Panc1 (cell line): ENCODE measurements around the gene MYO7B.

Experiments
- POLR2AphosphoS5 ChIP-seq: IDR thresholded peaks from 2 replicates; pipeline ENCODE4 v1.6.1; 2012; ENCODE audit warnings: mild to moderate bottlenecking, low read depth, low read length, moderate library complexity
- REST ChIP-seq, 2 experiments: IDR thresholded peaks; 2 replicates each; pipeline ENCODE4 v1.6.1; 2011 to 2012; ENCODE audit warnings: low read depth in 2 of 2, control low read depth in 1 of 2, low read length in 1 of 2, mild to moderate bottlenecking in 1 of 2, moderate library complexity in 1 of 2; ENCODE audit not compliant: insufficient read depth in 1 of 2
- SIN3A ChIP-seq: IDR thresholded peaks from 2 replicates; pipeline ENCODE4 v1.6.1; 2012; ENCODE audit warnings: low read depth, mild to moderate bottlenecking, low read length, moderate library complexity, borderline replicate concordance; ENCODE audit not compliant: insufficient read depth
- TCF7L2 ChIP-seq: IDR thresholded peaks from 2 replicates; pipeline ENCODE4 v1.6.1; 2011; ENCODE audit warnings: mild to moderate bottlenecking, low read depth, low read length, inconsistent platforms
- TF ChIP-seq, protein P1 (sequence below): fragments of 450-650 bp; IDR thresholded peaks from 2 replicates; pipeline ENCODE4 v1.5.1; 2017; ENCODE audit warnings: mild to moderate bottlenecking

DNA sequence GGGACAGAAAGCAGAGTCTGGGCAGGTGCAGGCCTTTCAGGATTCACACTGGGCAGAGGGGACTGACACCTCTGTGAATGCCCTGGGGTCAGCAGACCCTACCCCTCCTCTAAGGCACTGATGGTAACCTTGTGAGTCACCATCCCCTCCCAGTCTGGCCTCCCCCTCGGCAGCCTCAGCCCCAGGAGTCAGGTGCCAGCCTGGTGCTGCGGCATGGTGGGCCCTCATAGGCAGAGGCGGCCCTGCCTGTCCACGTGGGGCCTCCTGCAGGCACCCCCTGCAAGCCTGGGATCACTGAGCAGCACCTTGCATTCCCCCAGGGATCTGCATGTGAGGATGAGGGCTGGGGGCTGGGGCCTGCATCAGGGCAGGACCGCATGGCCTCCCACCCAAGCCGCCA is 105.7 kb downstream of the MYO7B start:
- TF ChIP-seq, protein P1, sequence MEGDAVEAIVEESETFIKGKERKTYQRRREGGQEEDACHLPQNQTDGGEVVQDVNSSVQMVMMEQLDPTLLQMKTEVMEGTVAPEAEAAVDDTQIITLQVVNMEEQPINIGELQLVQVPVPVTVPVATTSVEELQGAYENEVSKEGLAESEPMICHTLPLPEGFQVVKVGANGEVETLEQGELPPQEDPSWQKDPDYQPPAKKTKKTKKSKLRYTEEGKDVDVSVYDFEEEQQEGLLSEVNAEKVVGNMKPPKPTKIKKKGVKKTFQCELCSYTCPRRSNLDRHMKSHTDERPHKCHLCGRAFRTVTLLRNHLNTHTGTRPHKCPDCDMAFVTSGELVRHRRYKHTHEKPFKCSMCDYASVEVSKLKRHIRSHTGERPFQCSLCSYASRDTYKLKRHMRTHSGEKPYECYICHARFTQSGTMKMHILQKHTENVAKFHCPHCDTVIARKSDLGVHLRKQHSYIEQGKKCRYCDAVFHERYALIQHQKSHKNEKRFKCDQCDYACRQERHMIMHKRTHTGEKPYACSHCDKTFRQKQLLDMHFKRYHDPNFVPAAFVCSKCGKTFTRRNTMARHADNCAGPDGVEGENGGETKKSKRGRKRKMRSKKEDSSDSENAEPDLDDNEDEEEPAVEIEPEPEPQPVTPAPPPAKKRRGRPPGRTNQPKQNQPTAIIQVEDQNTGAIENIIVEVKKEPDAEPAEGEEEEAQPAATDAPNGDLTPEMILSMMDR: no peak
- TF ChIP-seq POLR2AphosphoS5 (no peak), REST (IDR thresholded peaks at IDR 0.05; ENCODE audit: insufficient read depth in 1 of 2, low read depth in 2 of 2, low read length in 1 of 2) (no peak), SIN3A (no peak), TCF7L2 (no peak)
